HG03095 (cell line): Measurements from ENCODE around the gene CCNT1.
"Not testable (repeated sequence)": the region's sequence is repeated elsewhere in the genome, so short reads cannot be mapped to it uniquely, and the experiment has no call there.

Experiments
- ATAC-seq: cut with Tn5 transposase; IDR thresholded peaks from one replicate; pipeline ENCODE4 v1.9.1; 2021; ENCODE audit warnings: moderate library complexity; ENCODE audit not compliant: unreplicated experiment

Gene CCNT1

GRCh38 chr12:48691826-48692487 lies 24.6 kb downstream of the CCNT1 start:
- no peak for ATAC-seq

DNA sequence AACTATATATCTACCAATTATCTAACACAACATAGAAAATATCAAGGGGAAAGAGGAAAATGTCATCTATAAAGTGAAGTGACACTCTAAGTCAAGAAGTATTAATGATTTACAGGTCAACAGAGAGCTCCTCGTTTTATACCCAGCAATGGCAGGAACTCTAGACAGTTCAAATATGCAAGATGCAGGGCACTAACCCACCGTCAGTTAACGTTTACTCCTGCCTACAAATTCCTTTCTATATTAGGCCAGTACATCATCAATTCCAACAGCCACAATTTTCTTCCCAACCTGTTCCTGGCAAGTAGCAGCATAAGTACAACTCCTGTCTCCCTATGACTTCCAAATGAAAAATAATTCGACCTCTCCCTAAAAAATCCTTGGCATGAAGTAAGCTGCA lies 25.5 kb downstream of the CCNT1 start:
- no peak for ATAC-seq

GRCh38 chr12:48690436-48690835 lies 26.1 kb downstream of the CCNT1 start:
- ATAC-seq: no peak

GRCh38 chr12:48688836-48689235 lies 27.7 kb downstream of the CCNT1 start:
- no peak for ATAC-seq

- no peak for ATAC-seq
These were observed 28.9 kb downstream of the CCNT1 start for GRCh38 chr12:48687592-48687991.

GRCh38 chr12:48686615-48687334 lies 29.7 kb downstream of the CCNT1 start:
- no peak for ATAC-seq

GRCh38 chr12:48686037-48686595 lies 30.4 kb downstream of the CCNT1 start:
- no peak for ATAC-seq

GRCh38 chr12:48683534-48683933 lies 33.0 kb downstream of the CCNT1 start:
- ATAC-seq: no peak

DNA sequence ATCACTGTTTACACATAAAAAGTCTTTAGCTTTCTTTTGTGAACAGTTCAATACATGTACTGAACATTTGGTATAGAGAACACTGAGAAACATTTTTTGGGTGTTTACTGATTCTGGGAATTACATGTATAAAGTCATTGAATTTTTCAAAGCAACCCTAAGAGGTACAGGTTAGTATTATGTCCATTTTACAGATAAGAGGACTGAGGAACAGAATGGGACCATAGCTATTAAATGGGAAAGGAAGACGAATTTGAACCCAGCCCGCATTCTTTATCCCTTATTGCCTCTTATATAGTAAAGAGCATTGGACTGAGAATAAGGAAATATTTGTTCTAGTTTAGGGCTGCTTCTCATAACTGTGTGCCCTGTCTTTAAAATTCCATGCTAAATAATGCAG lies 33.6 kb downstream of the CCNT1 start:
- no peak for ATAC-seq

DNA sequence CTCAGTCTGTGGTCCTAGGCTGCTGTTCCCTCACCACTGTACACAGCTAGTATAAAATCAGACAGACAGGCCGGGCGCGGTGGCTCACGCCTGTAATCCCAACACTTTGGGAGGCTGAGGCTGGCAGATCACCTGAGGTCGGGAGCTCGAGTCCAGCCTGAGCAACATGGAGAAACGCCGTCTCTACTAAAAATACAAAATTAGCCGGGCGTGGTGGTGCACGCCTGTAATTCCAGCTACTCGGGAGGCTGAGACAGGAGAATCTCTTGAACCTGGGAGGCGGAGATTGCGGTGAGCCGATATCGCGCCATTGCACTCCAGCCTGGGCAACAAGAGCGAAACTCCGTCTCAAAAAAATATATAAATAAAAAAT lies 34.0 kb downstream of the CCNT1 start:
- not testable (repeated sequence) for ATAC-seq

GRCh38 chr12:48681710-48682532 lies 34.6 kb downstream of the CCNT1 start, which contains the start of gene KANSL2:
Gene KANSL2, minus strand, starts transcription at chr12:48682238. Its CDS starts 606 bp downstream, at chr12:48681632.
- ATAC-seq: peak; percentile 99

- ATAC-seq: no peak
These were observed 35.2 kb downstream of the CCNT1 start for GRCh38 chr12:48681399-48681709.

- no peak for ATAC-seq
These were observed 35.6 kb downstream of the CCNT1 start for GRCh38 chr12:48680861-48681260.

GRCh38 chr12:48678551-48679185 lies 37.8 kb downstream of the CCNT1 start:
- no peak for ATAC-seq

DNA sequence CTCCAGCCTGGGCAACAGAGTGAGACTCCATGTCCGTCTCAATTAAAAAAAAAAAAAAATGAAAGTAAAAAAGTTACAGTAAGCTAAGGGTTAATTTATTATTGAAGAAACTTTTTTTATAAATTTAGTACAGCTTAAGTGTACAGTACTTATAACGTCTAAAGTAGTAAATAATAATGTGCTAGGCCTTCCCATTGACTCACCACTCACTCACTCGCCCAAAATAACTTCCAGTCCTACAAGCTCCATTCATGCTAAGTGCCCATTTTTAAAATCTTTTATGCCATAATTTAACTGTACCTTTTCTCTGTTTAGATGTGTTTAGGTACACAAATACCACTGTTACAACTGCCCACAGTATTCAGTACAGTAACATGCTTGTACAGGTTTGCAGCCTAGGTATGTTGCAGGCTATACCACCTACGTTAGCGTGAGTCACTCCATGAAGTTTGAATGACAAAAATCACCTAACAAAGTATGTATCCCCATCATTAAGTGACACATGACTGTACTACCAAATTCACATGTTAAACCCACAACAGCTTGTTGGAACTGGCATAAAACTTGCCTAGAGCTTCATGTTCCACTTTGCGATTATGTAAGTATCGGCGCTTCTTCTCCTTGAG lies 45.2 kb downstream of the CCNT1 start:
- no peak for ATAC-seq

DNA sequence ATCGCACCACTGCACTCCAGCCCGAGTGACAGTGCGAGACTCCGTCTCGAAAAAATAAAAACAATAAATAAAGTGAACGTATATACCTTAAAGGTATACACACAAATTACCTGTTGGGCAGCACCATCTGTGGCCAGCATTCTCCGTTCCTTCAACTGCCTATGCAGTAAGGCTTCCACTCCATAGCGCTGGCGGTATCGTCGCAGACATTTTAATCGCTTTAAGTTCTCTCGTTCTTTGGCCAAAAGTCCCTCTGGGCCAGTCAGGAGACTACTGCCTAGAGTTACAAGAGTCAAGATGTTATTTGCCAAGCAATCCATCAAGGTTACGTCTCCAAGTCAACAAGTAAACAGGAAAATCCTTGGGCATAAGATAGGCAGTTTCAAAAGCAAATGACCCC lies 47.5 kb downstream of the CCNT1 start:
- ATAC-seq: no peak

GRCh38 chr12:48659863-48660262 lies 56.6 kb downstream of the CCNT1 start:
- ATAC-seq: no peak

- ATAC-seq: no peak
These were observed 64.8 kb downstream of the CCNT1 start for GRCh38 chr12:48651681-48652080.

DNA sequence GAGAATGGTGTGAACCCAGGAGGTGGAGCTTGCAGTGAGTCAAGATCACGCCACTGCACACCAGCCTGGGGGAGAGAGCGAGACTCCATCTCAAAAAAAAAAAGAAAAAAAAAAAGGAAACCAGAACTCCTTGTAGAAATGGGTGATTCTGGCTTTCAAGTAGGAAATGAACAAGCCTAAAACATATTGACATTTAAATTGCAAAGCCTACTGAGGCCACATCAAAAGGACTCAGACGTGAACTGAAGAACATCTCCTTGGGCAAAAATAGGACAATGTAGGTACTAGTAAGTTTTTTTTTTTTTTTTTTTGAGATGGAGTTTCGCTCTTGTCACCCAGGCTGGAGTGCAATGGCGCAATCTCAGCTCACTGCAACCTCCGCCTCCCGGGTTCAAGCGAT lies 71.2 kb downstream of the CCNT1 start:
- ATAC-seq: not testable (repeated sequence)

DNA sequence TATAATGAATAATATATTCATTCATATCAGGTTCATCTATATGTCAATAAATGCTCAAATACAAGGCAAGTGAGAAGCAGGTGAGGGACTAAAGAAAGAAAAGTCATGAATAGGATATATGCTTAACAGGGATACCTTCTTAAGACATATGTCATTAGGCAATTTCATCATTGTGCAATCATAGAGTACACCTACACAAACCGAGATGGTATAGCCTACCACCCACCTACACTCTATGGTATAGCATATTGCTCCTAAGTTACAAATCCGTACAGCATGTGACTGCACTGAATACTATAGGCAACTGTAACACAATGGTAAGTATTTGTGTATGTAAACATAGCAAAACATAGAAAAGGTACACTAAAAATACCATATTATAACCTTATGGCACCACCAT lies 73.5 kb downstream of the CCNT1 start:
- no peak for ATAC-seq
